Neural crest cell (in vitro differentiated cells): ENCODE measurements around the gene DHRS7C. TPM values are rescaled to one million over a fixed set of nuclear protein-coding genes. Genes with fewer than 3 reads are reported as not detected.

Experiments used
- DNase-seq: peaks from one replicate; pipeline ENCODE4 v3.0.0; 2021; ENCODE audit warnings: low read depth, mixed read lengths, low spot score
- H3K27ac Mint-ChIP-seq: one replicate; pipeline ENCODE4 v1.8.0; 2021; ENCODE audit warnings: mild to moderate bottlenecking, mixed read lengths; ENCODE audit not compliant: unreplicated experiment
- H3K27me3 Mint-ChIP-seq: 2 replicates; pipeline ENCODE4 v1.8.0; 2021; ENCODE audit warnings: low read depth, mild to moderate bottlenecking, mixed read lengths
- H3K36me3 Mint-ChIP-seq: 2 replicates; pipeline ENCODE4 v1.8.0; 2021; ENCODE audit warnings: low read depth, mild to moderate bottlenecking, mixed read lengths
- H3K4me1 Mint-ChIP-seq: 2 replicates; pipeline ENCODE4 v1.8.0; 2021; ENCODE audit warnings: mixed read lengths
- H3K4me3 Mint-ChIP-seq: one replicate; pipeline ENCODE4 v1.8.0; 2021; ENCODE audit warnings: mild to moderate bottlenecking, mixed read lengths
- H3K9me3 Mint-ChIP-seq: 2 replicates; pipeline ENCODE4 v1.8.0; 2021; ENCODE audit warnings: mixed read lengths
- long read RNA-seq: library from polyadenylated mRNA; unstranded; transcript quantifications from one replicate; pipeline ENCODE4 v2.0.0, GENCODE V29; 2020
- total RNA-seq: library from RNA; stranded (reverse); gene quantifications from 2 replicates; pipeline ENCODE4 v1.2.1, GENCODE V29; 2021
- TF ChIP-seq, protein P1 (sequence below): fragments of 200-600 bp; sonication (generic); conservative IDR thresholded peaks from 2 replicates; pipeline ENCODE4 v1.5.0; 2021; ENCODE audit warnings: antibody characterized with exemption, mild to moderate bottlenecking

DHRS7C gene, protein sequence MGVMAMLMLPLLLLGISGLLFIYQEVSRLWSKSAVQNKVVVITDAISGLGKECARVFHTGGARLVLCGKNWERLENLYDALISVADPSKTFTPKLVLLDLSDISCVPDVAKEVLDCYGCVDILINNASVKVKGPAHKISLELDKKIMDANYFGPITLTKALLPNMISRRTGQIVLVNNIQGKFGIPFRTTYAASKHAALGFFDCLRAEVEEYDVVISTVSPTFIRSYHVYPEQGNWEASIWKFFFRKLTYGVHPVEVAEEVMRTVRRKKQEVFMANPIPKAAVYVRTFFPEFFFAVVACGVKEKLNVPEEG
- total RNA-seq = not detected in 2 replicates
- long read RNA-seq = 0 reads

DNA sequence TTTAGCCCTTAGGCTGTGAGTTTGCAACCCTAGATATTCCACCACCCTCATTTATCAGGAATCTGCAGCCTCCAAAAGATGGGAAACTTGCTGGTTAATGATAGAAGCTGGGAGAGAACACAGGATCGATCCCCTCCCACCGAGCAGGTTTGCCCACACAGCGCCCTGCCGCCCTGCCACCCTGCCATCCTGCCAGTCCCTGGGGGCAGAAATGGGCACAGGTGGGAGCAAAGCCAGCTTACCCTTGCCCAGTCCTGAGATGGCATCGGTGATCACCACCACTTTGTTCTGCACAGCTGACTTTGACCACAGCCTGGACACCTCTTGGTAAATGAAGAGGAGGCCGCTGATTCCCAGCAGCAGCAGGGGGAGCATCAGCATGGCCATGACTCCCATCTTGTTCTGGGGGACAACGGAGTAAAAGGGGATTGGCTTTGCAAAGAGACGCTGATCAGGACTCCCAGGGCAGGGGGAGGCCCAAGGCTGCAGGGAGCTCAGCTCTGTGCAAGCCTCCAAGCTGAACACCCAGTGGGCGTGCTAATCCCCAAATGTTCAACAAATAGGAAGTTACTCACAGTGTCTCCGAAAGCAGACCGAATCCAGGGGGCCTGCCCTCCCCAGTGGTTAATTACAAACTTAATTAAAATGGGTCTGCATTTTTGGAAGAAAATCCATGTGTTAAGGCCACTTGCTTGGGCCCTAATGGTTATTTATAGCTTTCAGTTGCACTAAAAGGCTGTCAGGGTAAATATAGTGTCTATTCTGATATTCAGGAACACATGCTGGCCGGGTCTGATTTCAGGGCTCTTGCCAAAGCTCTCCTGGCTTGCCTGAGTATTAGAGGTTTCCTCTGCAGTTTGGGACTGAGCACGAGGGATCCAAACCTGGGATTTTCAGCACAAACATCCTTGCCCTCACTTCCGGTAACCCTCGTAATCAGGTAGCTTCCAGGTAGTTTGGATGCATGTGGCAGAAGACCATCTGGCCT lies at the start of gene DHRS7C:
TSS of gene DHRS7C (minus strand) at position 704 of the 988 bp plus-strand sequence. CDS start at position 396, 308 bp downstream.
- H3K36me3 Mint-ChIP-seq = no peaks in the 10 kb centered on the region
- TF ChIP-seq, protein P1, sequence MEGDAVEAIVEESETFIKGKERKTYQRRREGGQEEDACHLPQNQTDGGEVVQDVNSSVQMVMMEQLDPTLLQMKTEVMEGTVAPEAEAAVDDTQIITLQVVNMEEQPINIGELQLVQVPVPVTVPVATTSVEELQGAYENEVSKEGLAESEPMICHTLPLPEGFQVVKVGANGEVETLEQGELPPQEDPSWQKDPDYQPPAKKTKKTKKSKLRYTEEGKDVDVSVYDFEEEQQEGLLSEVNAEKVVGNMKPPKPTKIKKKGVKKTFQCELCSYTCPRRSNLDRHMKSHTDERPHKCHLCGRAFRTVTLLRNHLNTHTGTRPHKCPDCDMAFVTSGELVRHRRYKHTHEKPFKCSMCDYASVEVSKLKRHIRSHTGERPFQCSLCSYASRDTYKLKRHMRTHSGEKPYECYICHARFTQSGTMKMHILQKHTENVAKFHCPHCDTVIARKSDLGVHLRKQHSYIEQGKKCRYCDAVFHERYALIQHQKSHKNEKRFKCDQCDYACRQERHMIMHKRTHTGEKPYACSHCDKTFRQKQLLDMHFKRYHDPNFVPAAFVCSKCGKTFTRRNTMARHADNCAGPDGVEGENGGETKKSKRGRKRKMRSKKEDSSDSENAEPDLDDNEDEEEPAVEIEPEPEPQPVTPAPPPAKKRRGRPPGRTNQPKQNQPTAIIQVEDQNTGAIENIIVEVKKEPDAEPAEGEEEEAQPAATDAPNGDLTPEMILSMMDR = no peak
- no peak for DNase-seq
- no peaks in the 10 kb centered on the region for H3K4me1 Mint-ChIP-seq
- H3K27me3 Mint-ChIP-seq = peaks cover 4% of the 10 kb centered on the region
- no peaks in the 10 kb centered on the region for H3K9me3 Mint-ChIP-seq
- no peak within 1 kb of the TSS for H3K4me3 Mint-ChIP-seq
- no peak within 1 kb of the TSS for H3K27ac Mint-ChIP-seq

DNA sequence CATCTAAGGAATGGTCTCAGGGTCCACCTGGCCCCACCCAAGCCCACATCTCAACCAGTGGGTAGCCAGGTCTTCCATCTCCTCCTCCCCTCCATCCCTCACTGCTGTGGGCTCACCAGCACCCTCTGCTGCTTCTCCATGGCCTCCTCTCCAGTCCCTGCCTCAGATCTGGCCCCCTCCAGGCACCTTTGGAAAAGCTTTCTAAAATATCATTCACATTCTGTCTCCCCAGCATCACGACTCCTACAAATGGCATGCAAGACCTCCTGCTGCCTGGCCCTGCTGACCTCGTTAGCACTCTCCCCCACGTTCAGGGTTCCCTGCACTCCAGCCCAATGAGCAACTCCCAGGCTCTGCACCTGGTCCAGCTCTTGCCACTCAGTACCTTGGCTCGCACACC lies 48.0 kb upstream of the DHRS7C start:
- H3K4me1 Mint-ChIP-seq = peaks cover 6% of the 10 kb centered on the region
- peaks cover 44% of the 10 kb centered on the region for H3K27me3 Mint-ChIP-seq
- TF ChIP-seq, protein P1 = no peak
- DNase-seq = no peak
- H3K9me3 Mint-ChIP-seq = no peaks in the 10 kb centered on the region
- no peak overlapping the region for H3K4me3 Mint-ChIP-seq
- H3K27ac Mint-ChIP-seq = no peak overlapping the region
- H3K36me3 Mint-ChIP-seq = no peaks in the 10 kb centered on the region

DNA sequence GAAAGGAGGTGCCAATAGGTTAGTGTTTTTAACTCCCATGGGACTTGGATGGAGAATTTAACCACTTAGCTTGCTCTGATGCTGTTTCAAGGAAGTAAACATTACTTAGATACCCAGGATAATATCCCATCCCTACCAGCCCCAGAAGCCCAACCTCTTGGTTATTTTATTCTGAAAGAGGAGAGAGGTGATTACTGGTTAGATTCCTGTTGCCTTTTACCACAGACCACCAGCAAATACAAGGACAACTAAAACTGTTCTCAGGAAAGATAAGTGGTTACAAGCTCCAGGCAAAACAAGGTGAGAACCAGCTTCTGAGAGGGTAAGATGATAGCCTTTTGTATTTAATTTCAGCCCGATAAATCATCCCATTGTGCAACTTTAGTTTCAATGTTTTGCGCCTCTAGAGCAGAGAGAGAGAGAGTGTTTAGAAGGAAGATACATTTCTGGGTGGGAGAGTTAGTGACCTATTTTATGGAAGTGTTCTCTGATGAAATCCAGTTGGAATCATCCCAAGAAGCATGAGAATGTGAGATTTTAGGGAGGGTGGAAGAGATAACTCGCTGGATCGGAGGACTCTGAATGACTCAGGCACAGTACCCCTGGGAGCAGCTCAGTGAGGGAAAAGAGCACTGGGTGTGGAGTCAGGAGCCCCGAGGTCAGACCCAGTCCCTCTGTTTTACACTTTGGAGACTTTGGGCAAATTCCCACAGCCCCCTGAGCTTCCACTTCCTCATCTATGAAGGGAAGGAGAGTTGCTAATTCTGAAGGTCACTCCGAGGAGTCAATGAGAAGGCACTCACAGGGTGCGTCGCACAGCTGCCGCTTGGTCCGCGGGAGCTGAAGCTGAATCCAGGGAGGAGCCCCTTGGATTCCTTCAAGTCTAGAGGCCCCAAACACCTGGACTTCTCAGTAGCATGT lies 46.4 kb upstream of the DHRS7C start:
- no peak overlapping the region for H3K4me3 Mint-ChIP-seq
- DNase-seq = no peak
- peaks cover 6% of the 10 kb centered on the region for H3K4me1 Mint-ChIP-seq

DNA sequence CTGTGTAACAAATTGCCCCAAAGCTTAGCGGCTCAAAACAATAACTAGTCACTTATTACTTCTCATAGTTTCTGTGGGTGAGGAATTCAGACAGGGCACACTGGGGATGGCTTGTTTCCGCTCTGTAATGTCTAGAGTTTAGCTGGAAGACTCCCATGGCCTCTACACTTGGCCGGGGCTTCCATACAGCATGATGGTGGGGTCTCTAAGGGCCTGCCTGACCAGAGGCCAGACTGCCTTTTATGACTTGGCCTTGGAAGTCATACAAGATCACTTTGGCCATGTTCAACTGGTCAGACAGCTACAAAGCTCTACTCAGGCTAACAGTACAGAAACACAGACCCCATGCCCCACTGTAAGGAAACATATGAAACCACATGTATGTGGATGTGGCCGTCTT lies 42.5 kb upstream of the DHRS7C start:
- Mint-ChIP-seq H3K4me3 (no peak overlapping the region), H3K36me3 (no peaks in the 10 kb centered on the region), H3K9me3 (peaks cover 2% of the 10 kb centered on the region), H3K4me1 (peaks cover 6% of the 10 kb centered on the region), H3K27ac (no peak overlapping the region), H3K27me3 (peaks cover 24% of the 10 kb centered on the region)
- DNase-seq = no peak
- TF ChIP-seq, protein P1 = no peak

More for the DNA sequence above, 46.4 kb upstream of the DHRS7C start:
- peaks cover 38% of the 10 kb centered on the region for H3K27me3 Mint-ChIP-seq
- no peak overlapping the region for H3K27ac Mint-ChIP-seq
- H3K36me3 Mint-ChIP-seq = no peaks in the 10 kb centered on the region
- peaks cover 2% of the 10 kb centered on the region for H3K9me3 Mint-ChIP-seq
- TF ChIP-seq, protein P1 = no peak

DNA sequence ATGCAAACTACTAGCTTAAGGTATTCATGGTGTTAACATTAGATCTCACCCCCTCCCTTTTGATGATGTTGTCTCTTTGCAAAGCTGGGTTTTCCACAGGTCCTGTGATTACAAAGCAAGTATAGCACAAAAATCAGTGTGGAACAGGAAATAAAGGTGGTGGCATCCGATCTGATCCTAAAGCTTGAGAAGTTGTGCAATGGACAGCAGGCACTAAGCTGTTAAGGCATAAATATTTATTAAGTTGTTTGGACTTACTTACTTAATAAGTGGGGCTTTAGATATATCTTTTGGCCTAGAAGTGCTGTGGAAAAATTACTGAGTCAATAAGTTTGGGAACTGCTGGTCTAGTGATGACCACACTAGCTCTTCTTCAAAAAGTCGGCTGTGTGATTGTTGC lies 39.3 kb upstream of the DHRS7C start:
- Mint-ChIP-seq H3K36me3 (no peaks in the 10 kb centered on the region), H3K27me3 (no peaks in the 10 kb centered on the region), H3K9me3 (peaks cover 2% of the 10 kb centered on the region), H3K4me3 (no peak overlapping the region), H3K27ac (no peak overlapping the region), H3K4me1 (no peaks in the 10 kb centered on the region)
- DNase-seq = no peak
- TF ChIP-seq, protein P1 = no peak
